ENCODE results near the gene WRNIP1.

Gene WRNIP1

DNA sequence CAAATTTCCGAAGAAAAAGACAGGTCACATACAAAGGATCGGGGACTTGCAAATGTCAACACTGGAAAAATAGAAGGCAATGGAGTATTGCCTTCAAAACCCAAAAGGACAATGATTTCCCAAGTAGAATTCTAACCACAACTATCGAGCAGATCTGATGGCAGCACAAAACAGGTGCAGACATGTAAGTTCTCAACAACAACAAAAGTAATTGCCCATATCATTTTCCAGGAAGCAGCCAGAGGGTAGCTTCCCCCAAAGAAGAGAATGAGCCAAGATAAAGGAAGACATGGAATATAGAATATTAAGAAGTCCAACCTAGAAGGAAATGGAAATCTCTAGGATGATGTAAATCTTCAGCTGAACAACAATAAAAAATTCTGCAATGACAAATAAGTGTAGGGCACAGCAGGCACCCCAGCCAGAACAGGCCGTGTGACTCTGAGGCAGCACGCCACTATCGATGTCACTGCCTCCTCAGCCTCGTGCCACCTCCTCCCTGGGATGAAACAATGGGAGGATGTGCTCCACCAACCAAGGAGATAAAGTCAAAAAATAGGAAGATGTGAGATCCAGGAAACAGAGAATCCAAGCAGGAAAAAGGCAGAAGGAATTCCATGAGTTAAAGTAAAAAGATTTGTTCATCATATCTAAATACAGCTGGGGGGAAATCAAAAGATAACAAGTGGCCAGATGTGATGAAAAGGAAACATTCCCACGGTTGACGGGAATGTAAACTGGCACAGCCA lies 42.3 kb downstream of the WRNIP1 start:
- no peak for DNase-seq (ENCODE audit: low spot score)

DNA sequence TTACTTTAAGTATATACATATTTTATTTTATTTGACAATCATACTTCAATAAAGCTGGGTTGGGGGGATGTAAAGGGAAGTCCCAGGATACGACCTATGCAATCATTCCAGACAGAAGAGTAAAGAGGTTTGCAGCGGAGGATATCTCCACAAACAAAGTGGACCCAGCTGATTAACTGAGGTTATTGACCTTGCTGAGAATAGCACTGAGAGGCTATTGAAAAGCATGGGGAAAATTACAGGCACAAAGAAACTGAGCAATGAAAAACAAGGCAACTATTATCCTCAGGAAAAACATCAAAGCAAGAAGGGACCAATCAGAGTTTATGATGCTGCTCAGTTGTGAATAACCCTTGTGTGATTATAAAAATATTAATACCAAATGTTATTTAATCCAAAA lies 43.8 kb downstream of the WRNIP1 start:
- DNase-seq (ENCODE audit: low spot score) = no peak

DNA sequence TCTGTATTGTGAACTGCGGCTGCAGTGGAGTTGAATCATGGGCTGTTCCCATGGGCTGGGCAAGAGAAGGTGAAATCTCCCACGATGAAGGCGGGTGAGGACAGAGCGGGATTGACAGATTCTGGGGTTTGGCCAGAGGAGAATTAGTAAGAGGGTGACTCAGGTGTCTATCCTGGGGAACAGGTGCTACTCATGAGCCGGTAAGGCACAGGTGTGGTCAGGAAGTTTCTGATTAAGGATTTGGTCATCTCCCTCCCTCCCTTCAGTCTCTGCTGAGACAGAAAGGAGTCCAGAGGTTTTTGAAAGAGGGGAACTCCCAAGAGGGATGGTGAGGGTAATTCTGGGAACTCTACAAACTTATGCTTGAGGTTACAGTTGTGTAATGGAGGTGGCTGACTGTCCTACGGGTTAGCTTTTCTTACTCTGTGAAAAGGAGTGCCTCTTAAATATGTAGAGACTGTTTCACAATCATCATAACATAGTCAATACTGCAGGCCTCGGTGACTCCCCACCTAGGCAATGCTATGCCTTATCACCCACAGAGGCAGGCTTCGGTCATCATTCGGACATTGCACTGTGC lies 45.0 kb downstream of the WRNIP1 start:
- no peak for DNase-seq (ENCODE audit: low spot score)

DNA sequence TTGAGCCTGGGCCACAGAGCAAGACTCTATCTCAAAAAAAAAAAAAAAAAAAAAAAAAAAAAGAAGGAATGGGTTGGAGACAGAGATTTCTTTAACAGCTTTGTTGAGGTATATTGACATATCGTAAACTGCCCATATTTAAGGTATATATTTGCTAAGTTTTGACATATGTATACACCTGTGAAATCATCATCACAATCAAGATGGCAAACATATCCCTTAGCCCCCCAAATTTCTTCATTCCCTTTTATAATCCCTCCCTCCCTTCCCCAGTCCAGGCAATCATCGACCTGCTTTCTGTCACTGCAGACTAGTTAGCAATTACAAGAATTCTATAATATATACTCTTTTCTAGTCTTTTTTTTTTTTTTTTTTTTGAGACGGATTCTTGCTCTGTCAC lies 47.5 kb downstream of the WRNIP1 start:
- no peak for DNase-seq (ENCODE audit: low spot score)

DNA sequence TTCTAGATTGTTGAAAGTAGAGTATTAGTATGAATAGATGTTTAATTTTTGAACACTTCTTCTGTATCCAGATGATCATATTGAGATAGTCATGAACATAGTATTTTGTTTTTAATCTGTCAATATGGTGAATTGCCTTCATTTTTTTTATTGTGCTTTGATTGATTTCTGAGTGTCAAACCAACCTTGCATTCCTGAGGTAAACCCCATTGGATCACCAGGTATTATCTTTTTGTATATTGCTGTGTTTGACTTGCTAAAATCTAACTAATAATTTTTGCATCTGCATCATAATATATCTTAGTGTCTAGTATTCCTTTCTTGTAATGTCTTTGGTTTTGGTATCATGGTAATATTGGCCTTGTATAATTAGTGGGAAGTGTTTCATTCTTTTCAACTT lies 51.0 kb downstream of the WRNIP1 start:
- DNase-seq (ENCODE audit: low spot score) = no peak

DNA sequence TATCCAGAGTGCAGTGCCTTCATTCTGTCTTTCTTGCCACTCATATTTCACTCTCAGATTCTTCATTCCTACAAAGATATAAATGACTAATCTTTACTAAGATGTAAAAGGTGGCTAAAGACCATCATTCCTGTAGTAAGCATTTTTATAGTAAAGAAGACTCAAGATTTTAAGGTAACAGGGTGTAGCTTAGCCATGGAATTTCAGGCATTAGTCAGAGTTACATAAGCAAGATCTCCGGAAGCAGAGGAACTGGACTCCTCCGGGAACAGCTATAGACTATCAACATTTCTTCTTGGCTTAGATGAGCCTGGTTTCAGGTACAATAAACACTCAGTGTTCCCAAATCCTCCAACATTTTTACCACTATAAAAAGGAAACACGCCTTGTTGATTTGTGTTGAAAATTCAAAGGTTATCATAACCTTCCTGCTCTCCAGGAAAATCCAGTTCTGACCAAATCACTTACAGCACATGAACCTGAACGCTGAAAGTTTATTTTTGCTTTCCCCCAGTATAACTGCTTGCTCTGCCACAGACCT lies 52.8 kb downstream of the WRNIP1 start:
- peak; percentile 59 for DNase-seq (ENCODE audit: low spot score)

DNA sequence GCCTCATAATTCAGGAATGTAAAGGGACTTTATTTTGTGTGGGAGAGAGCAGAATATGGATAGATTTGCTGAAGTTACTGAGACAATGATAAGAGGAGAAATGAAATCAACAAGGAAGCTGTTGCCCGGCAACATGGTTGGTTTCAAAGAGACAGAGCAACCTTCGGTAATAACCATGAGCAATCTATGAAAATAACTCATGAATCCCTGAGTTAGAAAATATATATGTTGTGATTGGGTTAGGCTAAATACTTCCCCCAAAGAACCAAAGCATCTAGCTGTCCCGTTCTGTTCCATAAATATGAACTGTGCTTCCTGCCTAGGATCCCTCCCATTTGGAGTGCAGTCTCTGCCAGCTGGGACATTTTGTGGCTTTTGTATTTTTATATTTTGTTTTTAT lies 53.4 kb downstream of the WRNIP1 start:
- no peak for DNase-seq (ENCODE audit: low spot score)

DNA sequence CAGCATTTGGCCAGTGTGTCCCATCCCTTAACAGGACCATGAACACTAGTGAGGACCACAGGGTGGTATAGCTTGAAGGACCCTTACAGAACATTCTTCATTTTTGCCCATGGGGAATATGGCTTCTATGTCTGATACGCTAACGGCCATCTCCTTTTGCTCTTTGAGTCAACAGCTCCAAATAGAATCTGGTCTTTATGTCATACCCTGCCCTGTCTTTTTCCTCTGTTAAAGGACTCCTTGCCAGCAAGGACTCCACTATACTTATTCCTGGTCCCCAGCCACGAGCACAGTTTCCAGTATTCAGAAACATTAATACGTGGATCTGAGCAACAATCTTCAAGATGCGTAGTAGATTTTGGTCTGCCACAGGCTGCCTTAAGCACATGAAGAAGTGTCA lies 53.9 kb downstream of the WRNIP1 start:
- DNase-seq (ENCODE audit: low spot score) = peak; percentile 5

DNA sequence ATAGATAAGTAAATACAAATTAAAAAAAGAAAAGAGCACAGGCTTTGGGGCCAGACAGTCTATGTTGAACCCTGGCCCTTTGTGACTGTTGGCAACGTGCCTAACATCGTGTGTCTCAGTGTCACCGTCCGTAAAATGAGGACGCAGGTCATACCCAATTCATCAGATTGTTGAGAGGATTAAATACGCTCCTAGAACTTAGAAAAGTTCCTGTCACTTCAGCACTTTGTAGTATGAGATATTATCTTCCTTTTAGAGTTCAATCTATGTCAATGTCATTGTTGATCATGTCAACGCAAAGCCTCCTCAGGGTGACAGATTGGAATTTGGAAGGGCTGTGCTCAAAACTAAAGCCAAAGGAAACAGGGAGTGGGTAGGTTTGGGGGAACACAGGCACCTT lies 54.8 kb downstream of the WRNIP1 start:
- DNase-seq (ENCODE audit: low spot score) = no peak

DNA sequence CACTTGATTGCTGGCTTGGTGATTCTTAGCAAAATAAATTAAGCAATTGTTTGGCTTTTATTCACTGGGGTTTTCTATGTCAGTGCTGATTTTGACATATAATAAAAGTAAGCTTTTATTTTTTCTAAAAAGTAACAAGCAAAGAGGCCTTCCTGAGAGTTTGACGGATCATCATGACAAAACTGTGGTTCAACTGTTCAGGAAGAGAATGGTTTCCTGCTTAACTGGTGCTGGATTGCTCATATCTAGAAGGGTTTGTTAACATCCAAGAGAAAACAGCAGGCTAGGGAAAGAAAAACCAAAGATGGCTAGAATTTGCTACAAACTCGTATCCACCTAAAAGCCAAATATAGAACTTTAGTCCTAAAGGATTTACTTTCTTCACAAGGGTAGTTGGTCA lies 55.2 kb downstream of the WRNIP1 start:
- no peak for DNase-seq (ENCODE audit: low spot score)

DNA sequence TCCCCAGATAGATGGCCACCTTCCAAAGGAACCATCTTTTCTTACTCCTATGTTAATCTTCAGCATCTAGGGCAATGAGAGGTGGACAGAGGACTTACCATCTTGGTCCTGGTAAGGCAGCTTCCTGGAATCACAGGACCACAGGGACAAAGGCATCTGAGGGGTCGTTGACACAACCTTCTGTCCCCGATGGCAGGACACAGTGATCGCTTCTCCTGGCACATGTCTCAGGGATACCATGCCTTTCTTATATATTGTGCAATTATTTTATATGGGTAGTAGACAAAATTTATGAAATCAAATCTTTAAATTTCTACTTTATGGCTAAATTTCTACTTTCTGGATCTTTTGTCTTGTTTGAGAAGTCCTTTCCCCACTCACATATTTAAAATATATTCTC lies 56.4 kb downstream of the WRNIP1 start:
- no peak for DNase-seq (ENCODE audit: low spot score)

DNA sequence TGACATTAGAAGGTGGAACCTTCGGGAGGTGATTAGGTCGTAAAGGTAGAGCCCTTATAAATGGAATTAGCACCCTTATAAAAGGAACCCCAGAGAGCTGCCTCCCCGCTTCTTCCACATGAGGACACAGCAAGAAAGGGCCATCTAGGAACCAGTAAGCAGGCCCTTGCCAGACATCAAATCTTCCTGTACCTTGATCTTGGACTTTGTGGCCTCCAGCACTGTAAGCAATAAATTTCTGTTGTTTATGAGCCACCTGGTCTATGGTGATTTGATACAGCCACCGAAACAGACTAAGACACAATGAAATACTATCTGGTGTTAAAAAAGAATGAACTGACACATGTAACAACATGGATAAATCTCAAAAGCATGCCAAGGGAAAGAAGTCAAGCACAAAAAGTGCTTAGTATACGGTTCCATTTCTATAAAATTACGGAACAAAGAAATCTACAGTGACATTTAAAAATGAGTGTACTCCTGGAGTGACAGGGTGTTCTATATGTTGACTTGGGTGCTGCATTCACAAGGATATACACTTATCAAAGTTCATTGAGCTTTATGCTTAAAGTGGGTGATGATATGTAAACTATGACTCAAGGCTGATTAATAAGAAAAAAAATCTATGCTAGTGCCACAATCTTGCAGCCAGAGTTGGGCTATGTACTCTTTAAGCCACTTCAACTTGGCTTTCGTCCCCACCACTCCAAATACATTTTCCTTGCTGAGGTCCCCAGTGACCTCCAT lies 58.1 kb downstream of the WRNIP1 start:
- no peak for DNase-seq (ENCODE audit: low spot score)

DNA sequence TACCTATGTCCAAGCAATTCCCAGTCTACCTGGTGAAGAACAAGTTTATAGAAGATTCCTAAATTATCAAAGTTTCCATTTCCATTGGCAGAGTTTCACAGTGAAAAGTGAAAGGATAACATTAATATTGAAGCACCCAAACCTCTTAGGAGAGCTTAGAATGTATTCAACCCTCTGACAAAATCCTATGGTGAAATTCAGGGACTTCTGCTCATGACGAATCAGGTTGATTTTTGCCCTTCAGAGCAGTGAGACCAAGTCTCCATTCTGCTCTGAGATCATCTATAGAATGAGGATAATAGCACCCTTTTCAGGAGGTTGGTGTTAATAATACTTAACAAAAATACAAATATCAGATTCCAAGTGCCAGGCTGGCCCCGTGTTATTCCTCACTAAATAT lies 60.9 kb downstream of the WRNIP1 start:
- DNase-seq (ENCODE audit: low spot score) = no peak

DNA sequence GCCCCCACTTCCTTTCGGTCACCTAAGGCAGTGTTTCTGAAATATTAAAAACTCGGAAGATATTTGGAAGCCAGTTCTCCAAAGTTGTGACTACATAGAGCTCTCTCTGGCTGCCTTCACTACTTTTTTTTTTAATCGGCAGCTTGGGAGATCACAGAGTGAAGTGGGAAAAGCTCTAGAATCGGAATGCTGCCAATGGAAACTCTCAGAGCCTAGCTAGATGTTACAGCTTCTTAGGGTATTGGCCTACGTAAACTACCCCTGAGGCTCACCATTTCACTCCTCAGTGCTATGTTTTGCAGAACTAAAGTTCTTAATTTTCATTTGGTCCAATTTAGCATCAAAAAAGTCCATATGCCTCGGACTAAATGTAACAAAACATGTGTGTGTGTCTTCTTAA lies 61.9 kb downstream of the WRNIP1 start:
- DNase-seq (ENCODE audit: low spot score) = no peak

DNA sequence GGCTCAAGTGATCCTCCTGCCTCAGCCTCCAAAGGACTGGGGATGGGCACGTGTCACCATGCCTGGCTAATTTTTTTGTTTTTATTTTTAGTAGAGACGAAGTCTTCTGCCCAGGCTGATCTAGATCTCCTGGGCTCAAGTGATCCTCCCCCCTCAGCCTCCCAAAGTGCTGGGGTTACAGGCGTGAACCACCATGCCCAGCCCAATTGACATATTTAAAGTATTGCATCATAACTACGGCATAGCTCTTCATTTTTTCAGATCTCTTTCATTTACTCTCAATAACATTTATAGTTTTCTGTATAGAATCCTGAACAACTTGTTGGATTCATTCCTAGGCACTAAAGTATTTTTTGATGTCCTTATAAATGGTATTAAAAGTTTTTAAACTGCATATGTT lies 63.4 kb downstream of the WRNIP1 start:
- no peak for DNase-seq (ENCODE audit: low spot score)

DNA sequence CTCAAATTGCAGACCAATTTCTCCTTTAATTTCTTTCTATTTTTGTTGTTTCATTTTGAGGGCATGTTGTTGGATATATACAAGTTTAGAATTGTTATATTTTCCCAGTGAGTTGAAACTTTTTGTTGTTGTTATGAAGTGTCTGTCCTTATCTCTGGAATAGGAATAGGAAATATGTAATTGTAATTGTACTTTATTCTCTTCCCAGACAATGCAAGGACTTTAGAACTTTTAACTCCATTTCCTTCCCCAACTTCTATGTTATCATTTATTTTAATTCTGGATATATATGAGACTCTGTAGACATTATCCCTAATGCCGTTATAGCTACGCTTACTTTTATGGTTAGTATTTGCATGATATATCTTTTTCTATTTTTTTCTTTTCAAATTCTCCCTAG lies 64.1 kb downstream of the WRNIP1 start:
- no peak for DNase-seq (ENCODE audit: low spot score)

DNA sequence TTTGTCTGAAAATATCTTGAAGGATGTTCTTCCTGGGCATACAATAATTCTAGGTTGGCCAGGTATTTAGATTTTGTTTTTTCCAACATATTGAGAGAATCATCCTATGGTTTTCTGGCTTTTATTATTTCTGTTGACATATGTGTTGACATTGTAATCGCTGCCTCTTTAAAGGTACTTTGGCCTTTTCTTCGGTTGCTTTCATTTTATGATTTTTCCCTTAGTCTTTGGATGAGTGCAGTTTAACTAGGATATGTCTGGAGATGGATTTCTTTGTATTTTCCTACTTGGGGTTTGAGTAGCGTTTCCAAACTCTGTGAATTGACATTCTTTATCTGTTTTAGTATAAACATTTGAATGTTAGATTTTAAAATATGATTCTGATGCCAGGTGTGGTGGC lies 65.0 kb downstream of the WRNIP1 start:
- DNase-seq (ENCODE audit: low spot score) = no peak

DNA sequence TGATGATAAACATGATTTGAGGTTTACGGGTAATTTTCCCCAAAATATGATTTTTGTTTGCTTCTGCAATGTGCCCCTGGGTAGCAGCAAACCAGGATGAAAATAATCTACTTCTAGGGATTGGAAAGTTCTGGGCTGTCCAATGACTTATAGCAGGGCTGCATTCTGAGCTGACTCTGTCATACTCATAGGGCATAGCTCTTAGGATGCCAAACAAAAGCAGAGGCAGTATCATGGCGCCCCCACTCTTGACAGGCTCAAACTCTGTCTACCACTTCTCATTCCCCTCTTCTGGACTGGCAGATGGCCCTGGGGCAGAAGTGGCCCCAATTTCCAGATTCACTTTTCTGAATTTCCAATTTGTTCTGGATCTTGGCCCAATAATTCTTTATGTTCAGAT lies 66.2 kb downstream of the WRNIP1 start:
- DNase-seq (ENCODE audit: low spot score) = no peak

DNA sequence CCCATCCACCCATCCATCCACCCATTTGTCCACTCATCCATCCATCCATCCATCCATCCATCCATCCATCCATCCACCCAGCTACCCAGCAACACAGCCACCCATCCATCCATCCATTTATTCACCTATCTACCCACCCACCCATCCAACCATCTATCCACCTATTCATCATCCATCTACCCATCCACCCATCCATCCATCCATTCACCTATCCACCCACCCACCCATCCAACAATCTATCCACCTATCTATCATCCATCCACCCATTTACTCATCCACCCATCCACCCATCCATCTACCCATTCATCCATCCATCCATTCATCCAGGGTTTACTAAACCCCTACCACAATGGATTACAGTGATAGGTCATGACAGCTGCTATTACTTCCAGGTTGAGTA lies 69.1 kb downstream of the WRNIP1 start:
- no peak for DNase-seq (ENCODE audit: low spot score)

Measured in cerebellar cortex (tissue), 1 donor.